Activated CD4-positive, alpha-beta T cell treated with anti-CD3 and anti-CD28 coated beads for 4 hours (primary cell): ENCODE data around the gene POLR1B.
"Not testable (repeated sequence)": the region's sequence is repeated elsewhere in the genome, so short reads cannot be mapped to it uniquely, and the experiment has no call there.

Experiments
- DNase-seq, 2 donors: peaks; one replicate each; pipeline ENCODE4 v3.0.0-alpha.2; 2020

POLR1B gene, protein sequence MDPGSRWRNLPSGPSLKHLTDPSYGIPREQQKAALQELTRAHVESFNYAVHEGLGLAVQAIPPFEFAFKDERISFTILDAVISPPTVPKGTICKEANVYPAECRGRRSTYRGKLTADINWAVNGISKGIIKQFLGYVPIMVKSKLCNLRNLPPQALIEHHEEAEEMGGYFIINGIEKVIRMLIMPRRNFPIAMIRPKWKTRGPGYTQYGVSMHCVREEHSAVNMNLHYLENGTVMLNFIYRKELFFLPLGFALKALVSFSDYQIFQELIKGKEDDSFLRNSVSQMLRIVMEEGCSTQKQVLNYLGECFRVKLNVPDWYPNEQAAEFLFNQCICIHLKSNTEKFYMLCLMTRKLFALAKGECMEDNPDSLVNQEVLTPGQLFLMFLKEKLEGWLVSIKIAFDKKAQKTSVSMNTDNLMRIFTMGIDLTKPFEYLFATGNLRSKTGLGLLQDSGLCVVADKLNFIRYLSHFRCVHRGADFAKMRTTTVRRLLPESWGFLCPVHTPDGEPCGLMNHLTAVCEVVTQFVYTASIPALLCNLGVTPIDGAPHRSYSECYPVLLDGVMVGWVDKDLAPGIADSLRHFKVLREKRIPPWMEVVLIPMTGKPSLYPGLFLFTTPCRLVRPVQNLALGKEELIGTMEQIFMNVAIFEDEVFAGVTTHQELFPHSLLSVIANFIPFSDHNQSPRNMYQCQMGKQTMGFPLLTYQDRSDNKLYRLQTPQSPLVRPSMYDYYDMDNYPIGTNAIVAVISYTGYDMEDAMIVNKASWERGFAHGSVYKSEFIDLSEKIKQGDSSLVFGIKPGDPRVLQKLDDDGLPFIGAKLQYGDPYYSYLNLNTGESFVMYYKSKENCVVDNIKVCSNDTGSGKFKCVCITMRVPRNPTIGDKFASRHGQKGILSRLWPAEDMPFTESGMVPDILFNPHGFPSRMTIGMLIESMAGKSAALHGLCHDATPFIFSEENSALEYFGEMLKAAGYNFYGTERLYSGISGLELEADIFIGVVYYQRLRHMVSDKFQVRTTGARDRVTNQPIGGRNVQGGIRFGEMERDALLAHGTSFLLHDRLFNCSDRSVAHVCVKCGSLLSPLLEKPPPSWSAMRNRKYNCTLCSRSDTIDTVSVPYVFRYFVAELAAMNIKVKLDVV

DNA sequence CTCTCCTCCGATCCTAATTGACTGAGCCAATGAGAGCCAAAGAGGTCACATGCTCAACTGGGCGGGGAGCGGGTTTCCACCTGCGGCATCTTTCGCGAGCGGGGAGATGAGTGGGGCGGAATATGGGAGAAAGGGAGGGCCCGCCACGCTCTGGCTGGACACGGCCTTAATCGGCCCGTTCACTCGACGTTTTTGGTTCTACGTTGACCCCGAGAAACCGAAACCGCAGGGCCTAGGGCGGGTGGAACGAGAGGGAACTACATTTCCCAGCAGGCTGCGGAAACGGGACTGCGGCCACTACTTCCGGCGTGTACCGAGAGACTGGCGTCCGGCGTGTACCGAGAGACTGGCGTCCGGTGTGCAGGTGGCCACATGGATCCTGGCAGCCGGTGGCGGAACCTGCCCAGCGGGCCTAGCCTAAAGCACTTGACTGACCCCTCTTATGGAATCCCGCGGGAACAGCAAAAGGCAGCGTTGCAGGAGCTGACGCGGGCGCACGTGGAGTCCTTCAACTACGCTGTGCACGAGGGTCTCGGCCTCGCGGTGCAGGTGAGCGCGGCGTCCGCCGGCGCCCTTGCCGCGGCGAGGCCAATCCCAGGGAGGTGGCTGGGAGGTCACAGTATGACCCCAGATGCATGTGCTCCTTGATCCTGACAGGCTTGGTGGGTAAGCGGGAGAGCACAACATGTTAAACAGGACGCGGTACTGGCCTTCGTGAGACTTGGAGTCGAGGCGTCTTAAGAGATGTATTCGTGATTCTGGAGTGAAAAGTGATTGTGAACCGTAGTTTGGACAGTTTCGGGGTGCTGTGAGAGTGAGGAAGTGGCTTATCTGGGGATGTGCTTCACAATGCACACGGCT lies at the start of gene POLR1B:
TSS of gene POLR1B (plus strand) at position 343 of the 861 bp plus-strand sequence. CDS start at position 373, 30 bp downstream.
- DNase-seq: peak; percentile 70 to 78

DNA sequence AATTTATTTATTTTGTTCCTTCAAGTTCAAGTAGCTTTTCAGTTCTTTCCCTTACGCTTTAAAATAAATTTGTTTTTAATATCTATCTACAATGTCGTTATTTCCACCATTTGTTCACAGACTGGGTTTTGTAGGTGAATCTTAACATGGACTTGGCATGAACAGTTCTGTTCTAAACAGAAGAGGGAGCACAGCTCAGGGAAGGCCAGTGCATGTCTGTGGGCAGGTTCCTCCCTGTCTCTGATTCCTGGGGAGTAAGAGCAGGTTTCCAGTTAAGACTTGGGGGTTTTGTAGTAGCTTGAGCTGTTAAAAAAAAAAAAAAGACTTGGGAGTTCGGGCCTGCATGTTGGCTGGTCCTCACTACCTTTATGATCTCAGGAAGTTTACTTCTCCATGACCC lies 49.2 kb upstream of the POLR1B start:
- DNase-seq: no peak

DNA sequence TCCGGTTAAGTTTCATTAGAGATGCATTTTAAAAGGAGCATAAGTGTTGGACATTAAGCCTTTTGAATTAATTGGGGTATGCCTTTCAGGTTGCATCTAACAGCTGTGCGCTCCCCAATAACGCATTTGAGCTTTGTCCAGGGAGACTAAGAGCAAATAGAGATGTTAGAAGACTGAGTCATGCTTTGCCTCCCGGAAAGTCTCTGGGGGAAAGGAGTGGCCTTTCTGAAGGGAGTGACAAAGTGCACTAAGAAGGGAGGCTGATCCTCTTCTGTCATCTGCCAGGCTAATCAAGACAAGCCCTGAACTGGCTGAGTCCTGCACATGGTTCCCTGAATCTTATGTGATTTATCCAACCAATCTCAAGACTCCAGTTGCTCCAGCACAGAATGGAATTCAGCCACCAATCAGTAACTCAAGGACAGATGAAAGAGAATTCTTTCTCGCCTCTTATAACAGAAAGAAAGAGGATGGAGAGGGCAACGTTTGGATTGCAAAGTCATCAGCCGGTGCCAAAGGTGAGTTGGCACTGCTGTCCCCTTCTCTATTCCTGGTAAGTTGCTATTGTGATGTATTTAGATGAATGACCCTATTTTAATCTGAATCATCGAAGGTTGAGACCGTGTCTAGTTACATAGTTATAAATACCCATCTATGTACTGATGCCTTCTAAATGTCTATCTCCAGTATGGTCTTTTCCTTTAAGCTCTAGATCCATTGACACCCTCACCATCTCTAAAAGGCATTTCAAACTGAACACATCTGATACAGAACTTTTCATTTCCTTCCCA lies 48.2 kb upstream of the POLR1B start:
- no peak for DNase-seq

DNA sequence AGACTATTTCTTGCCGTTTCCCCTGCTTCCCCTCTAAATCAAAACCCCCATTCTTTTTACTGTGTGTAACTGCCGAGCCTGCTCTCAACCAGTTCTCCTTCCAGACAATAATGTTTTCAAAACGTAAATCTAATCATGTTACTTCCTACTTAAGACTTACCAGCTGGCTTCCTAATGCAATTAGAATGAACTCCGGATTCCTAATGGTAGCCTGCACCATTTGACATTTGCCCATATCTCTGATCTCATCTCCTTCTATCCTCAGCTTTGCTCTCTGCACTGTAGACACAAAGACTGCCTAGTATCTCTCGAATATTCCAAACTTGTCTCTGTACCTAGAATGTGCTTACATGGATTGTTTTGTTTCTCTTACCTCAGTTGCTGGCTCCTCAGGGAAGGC lies 47.4 kb upstream of the POLR1B start:
- DNase-seq: no peak

DNA sequence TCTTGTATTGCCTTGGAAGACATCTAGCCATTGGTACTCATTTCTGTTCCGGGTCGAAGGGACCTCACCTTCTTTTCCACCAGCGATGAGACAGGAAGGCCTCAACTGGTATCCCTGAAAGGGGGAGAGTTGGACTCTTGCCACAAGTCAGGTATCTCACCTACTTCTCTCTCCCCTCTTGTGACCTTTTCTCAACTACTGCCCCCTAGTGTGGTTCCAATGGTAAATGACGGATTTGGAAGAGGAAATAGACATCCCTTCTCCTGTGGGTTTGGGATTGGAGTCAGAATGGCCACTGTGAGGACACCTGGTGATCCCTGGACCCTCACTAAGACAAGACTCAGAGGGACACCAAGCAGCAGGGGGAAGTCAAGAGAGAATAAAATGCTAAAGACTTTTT lies 46.4 kb upstream of the POLR1B start:
- not testable (repeated sequence) for DNase-seq

DNA sequence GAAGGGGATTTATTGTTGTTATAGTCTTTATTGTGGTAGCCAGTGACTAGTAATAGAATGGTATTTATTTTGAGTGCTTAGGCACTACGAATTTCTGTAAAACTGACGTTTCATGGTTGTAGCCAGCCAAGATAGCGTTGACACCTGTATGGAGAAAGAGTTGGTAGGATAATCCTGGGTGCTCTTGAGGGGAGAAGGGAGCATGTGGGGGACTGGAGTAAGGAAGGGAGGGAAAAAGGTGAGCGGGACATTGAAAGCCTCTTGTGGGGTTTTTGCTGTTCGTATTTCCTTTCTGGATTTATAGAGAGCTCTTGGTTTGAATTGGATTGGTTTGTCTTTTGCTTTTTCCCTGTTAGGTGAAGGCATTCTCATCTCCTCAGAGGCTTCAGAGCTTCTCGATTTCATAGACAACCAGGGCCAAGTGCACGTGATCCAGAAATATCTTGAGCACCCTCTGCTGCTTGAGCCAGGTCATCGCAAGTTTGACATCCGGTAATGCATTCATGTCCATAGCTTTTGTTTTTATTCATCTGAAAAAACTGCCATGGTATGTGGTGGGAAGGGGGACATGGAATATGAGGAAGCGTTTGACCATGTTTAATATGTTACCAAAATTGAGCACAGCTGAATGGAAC lies 41.3 kb upstream of the POLR1B start:
- peak; percentile 27 to 36 for DNase-seq

DNA sequence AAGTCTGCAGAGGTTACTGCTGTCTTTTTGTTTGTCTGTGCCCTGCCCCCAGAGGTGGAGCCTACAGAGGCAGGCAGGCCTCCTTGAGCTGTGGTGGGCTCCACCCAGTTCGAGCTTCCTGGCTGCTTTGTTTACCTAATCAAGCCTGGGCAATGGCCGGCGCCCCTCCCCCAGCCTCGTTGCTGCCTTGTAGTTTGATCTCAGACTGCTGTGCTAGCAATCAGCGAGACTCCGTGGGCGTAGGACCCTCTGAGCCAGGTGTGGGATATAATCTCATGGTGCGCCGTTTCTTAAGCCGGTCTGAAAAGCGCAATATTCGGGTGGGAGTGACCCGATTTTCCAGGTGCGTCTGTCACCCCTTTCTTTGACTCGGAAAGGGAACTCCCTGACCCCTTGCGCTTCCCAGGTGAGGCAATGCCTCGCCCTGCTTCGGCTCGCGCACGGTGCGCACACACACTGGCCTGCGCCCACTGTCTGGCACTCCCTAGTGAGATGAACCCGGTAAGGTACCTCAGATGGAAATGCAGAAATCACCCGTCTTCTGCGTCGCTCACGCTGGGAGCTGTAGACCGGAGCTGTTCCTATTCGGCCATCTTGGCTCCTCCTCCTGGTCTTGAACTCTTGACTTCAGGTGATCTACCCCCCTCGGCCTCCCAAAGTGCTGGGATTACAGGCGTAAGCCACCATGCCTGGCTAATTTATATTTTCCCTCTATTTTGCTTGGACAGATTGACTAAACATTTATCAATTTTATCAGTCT lies 32.8 kb upstream of the POLR1B start:
- DNase-seq: not testable (repeated sequence)

DNA sequence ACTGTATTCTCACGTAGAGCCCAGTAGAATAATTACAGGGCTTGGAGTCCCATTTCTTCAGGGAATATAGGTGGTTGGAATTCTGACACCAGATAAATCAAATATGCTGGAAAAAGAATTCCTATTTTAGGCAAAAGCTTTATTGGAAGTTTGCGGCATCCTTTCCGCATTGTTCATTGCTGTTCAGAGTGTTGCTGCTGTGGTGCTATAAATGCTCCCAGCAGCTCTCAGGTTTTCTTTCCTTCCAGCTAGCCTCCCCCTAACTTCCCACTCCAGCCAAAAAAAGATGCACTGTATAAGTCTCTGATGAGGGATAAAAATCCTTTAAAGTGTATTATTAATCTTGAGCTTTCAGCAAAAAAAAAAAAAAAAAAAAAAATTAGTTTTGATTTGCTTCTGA lies 25.5 kb upstream of the POLR1B start:
- DNase-seq: no peak

DNA sequence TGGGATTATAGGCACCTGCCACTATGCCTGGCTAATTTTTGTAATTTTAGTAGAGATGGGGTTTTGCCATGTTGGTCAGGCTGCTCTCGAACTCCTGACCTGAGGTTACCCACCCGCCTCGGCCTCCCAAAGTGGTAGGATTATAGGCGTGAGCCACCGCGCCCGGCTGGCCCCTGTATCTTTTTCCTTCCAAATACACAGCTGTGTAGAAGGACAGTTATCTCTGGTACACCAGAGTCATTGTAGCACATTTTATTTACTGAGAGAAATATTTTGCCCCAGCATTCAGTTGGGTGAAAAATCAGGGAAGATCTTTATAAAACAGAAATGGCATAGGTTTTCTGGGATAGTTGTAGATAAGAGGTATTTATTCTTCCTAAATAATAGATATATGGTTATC lies 23.5 kb upstream of the POLR1B start:
- DNase-seq: no peak

DNA sequence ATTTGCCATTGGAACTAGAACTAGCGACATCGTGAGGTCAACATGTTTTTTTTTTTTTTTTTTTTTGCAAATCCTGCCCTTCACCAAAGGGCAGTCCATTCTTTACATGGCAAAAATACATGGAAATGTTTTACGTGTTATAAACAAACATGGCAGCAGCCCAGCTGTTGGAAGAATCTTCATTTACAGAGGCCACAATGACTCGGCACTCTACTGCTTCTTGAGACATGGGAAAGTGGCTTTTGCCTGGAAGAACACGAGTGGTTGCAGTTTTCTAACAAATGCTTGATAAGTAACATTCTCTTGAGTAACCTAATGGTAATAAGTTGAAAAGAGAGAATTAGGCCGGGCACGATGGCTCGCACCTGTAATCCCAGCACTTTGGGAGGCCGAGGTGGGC lies 22.8 kb upstream of the POLR1B start:
- DNase-seq: no peak

DNA sequence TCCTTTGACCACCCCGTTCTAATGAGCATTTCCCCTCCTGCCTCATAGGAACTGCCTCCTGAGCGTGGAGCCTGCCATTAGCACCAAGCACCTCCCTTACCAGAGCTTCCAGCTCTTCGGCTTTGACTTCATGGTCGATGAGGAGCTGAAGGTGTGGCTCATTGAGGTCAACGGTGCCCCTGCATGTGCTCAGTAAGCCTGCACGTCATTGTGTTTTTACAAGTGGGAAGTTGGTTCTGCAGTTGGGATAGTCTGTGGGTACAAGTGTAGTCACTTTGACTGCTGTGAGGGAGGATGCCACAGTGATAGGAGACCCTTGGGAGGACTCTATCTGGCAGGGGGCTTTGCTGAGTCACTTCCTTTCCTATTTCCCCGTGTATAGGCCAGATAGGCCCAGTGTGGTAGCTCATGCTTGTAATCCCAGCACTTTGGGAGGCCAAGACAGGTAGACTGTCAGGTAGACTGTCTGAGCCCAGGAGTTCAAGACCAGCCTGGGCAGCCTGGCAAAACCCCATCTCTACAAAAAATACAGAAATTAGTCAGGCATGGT lies 22.0 kb upstream of the POLR1B start:
- no peak for DNase-seq

DNA sequence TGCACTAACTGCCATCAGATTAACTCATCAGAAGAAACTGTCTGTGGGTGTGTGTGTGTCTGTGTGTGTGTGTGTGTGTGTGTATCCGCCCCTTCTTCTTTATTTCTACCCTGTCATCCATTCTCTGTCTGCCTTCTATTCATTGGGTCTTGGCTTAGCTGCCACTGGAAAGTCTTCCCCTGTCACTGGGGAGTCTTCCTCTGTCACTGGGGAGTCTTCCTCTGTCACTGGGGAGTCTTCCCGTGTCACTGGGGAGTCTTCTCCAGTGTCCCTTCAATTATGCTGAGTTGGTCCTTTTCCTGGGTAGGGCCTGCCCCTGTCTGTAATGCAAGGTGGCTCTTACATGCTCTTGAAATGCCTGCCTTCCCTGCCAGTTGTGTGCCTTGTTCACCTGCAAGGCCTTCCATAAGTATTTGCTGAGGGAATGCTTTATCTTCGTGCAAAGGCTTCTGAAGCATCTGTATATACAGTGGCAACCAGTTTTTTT lies 18.9 kb upstream of the POLR1B start:
- DNase-seq: no peak

DNA sequence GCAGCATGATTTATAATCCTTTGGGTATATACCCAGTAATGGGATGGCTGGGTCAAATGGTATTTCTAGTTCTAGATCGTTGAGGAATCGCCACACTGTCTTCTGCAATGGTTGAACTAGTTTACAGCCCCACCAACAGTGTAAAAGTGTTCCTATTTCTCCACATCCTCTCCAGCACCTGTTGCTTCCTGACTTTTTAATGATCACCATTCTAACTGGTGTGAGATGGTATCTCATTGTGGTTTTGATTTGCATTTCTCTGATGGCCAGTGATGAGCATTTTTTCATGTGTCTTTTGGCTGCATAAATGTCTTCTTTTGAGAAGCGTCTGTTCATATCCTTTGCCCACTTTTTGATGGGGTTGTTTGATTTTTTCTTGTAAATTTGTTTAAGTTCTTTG lies 18.0 kb upstream of the POLR1B start:
- not testable (repeated sequence) for DNase-seq

DNA sequence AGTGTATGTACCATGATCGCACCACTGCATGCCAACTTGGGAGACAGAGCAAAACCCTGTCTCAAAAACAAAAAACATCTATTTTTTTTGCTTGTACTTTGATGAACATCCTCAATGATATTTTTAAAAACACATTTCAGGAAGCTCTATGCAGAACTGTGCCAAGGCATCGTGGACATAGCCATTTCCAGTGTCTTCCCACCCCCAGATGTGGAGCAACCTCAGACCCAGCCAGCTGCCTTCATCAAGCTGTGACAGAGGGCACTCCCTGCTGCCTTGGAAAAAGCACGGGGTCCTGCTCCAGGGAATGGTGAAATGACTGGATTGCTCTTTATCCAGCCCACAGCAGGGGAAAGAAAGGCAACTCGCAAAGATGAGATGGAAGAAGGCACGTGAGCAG lies 13.7 kb upstream of the POLR1B start:
- no peak for DNase-seq

DNA sequence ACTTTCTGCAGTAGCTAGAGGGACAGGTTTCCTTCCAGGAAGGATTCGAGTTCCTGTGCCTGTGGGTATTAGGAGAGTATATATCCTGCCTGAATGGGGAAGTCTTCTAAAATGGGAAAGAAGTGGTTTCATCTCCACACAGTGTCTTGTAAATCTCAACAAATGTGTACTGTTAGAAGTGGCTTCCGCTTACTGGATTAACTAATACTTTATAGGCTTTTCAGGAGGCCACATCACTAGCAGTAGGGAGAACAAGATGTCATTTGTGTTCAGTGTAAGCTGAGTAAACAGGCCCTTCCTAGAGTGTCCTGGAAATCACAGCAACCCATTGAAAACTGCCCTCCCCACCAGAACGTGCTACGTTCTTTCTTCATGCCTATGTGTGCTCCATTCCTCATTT lies 12.5 kb upstream of the POLR1B start:
- DNase-seq: no peak

DNA sequence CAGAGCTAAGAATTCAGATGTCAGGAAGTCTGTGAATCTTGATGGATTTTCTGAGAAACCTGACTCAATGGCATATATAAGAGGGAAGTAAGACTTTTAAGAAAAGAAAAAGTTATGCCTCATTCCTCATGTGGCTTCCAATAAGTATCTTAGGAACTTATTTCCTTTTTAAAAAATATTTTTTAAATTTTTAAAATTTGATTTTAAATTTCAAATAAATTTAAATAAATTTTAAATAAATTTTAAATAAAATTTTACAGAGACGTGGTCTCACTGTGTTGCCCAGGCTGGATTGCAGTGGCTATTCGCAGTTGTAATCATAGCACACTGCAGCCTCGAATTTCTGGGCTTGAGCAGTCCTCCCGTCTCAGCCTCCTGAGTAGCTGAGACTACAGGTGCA lies 11.5 kb upstream of the POLR1B start:
- no peak for DNase-seq

DNA sequence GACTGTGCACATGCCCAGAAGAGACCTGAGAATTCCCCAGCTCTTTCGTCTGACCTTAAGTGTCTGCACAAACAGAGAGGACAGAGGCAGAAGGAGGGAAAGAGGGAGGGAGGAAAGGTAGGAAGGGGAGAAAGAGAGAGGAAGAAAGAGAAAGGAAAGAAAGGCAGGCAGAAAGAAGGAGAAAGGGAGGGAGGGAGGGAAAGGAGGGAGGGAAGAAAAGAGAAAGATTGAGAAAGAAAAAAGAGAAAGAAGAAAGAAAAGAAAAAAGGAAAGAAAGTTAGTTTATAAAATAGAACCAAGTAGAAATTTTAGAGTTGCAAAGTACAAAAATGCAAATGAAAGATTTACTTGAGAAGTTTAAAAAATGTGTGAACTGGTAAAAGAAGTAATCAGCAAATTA lies 7.4 kb upstream of the POLR1B start:
- DNase-seq: no peak

DNA sequence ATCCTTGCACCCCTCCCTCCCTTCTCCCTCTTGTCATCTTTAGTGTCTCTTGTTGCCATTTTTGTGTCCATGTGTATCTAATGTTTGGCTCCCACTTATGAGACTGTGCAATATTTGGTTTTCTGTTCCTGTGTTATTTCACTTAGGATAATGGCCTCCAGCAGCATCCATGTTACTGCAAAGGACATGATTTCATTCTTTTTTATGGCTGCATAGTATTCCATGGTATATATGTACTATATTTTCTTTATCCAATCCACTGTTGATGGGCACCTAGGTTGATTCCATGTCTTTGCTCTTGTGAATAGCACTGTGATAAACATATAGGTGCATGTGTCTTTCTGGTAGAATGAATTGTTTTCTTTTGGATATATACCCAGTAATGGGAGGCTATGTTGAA lies 5.6 kb upstream of the POLR1B start:
- DNase-seq: not testable (repeated sequence)

DNA sequence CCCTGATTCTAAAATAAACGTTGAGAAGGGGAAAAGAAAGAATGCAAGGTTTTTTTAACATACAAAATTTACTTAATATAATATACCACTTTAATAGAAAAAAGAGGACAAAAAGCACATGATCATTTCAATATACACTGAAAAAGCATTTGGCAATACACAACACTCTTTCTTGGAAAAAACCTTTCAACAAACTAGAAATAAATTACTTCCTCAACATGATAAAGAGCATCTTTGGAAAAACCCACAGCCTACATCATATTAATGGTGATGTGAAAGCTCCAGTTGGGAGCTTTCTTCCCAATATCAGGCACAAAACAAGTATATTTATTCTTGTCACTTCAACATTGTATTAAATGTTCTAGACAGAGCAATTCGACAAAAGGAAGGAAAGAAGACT lies 3.0 kb upstream of the POLR1B start:
- no peak for DNase-seq

DNA sequence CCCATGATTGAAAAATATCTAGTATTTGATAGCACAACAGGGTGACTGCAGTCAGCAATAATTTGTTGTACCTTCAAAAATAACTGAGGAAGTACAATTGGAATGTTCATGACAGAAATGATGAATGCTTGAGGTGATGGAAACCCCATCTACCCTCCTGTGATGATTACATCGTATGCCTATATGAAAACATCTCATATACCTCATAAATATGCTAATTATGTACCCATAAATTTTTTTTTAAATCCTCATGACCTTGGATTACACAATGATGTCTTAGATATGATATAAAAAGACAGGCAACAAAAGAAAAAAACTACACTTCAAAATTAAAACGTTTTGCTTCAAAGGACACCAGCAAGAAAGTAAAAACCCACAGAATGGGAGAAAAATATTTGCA lies 1.4 kb upstream of the POLR1B start:
- DNase-seq: no peak
